ENCODE results near the gene KRT3.
A peak's percentile ranks its signal among the peaks of the same experiment; 100 is the strongest.

KRT3 gene

GRCh38 chr12:52795694-52796428 lies at the start of gene KRT3:
KRT3 (minus strand) TSS chr12:52796117; CDS start chr12:52796042, 75 bp downstream.
- DNase-seq, result no peak

- DNase-seq, result no peak
Measured at GRCh38 chr12:52844386-52844785, 48.5 kb upstream of the KRT3 start.

- DNase-seq, result no peak
Measured at GRCh38 chr12:52839436-52840105, 43.7 kb upstream of the KRT3 start.

- DNase-seq, result no peak
Measured at GRCh38 chr12:52838609-52839435, 42.9 kb upstream of the KRT3 start.

GRCh38 chr12:52837781-52838608 lies 42.1 kb upstream of the KRT3 start:
- DNase-seq, result no peak

GRCh38 chr12:52837413-52837741 lies 41.5 kb upstream of the KRT3 start:
- peak; percentile 26 for DNase-seq

GRCh38 chr12:52836491-52837412 lies 40.8 kb upstream of the KRT3 start:
- DNase-seq, result no peak

GRCh38 chr12:52836042-52836466 lies 40.1 kb upstream of the KRT3 start:
- DNase-seq, result peak; percentile 78

- no peak for DNase-seq
Measured at GRCh38 chr12:52835271-52836041, 39.5 kb upstream of the KRT3 start.

- no peak for DNase-seq
Measured at GRCh38 chr12:52834727-52835001, 38.7 kb upstream of the KRT3 start.

- DNase-seq, result no peak
Measured at GRCh38 chr12:52833922-52834726, 38.2 kb upstream of the KRT3 start, which contains the start of gene KRT79. KRT79 (minus strand) TSS chr12:52834311; CDS start chr12:52834260, 51 bp downstream.

- no peak for DNase-seq
Measured at GRCh38 chr12:52832985-52833905, 37.3 kb upstream of the KRT3 start.

GRCh38 chr12:52832451-52832850 lies 36.5 kb upstream of the KRT3 start:
- no peak for DNase-seq

- DNase-seq, result no peak
Measured at GRCh38 chr12:52831251-52831650, 35.3 kb upstream of the KRT3 start.

GRCh38 chr12:52829986-52830770 lies 34.3 kb upstream of the KRT3 start:
- DNase-seq, result no peak

GRCh38 chr12:52828591-52829021 lies 32.7 kb upstream of the KRT3 start:
- no peak for DNase-seq

GRCh38 chr12:52828156-52828555 lies 32.2 kb upstream of the KRT3 start:
- DNase-seq, result no peak

GRCh38 chr12:52827499-52828090 lies 31.7 kb upstream of the KRT3 start:
- DNase-seq, result no peak

All from NK-92 treated with Interleukin-12 subunit alpha and Interleukin-12 subunit beta, amount 100 ng/mL, for 24 hours (cell line).